Stimulated activated naive B cell treated with anti-CD40 and anti-IgM and Interleukin-4, amounts not matched to agents 10 μg/mL and 1 μg/mL and 100 μg/mL, for 72 hours (primary cell): ENCODE measurements around the gene LAMA2.

Experiments used
- ATAC-seq, 2 donors: fragments of 150-1000 bp; cut with Tn5 transposase; replicated peaks; 2 replicates each; pipeline ENCODE4 v1.10.0; 2021; ENCODE audit warnings: moderate library complexity in 1 of 2
- DNase-seq: peaks from one replicate; pipeline ENCODE4 v3.0.0; 2021
- H3K27ac Mint-ChIP-seq: one replicate; pipeline ENCODE4 v1.8.0; 2022; ENCODE audit warnings: mild to moderate bottlenecking, mixed read lengths
- H3K27me3 Mint-ChIP-seq, 2 donors: one replicate each; pipeline ENCODE4 v1.8.0; 2022; ENCODE audit warnings: mixed read lengths in 2 of 2
- H3K36me3 Mint-ChIP-seq, 2 donors: one replicate each; pipeline ENCODE4 v1.8.0; 2022; ENCODE audit warnings: mixed read lengths in 2 of 2, mild to moderate bottlenecking in 1 of 2
- H3K4me1 Mint-ChIP-seq, 2 donors: one replicate each; pipeline ENCODE4 v1.8.0; 2022; ENCODE audit warnings: mixed read lengths in 2 of 2, mild to moderate bottlenecking in 1 of 2
- H3K4me3 Mint-ChIP-seq, 2 donors: one replicate each; pipeline ENCODE4 v1.8.0; 2022; ENCODE audit warnings: mild to moderate bottlenecking in 2 of 2, mixed read lengths in 2 of 2, moderate library complexity in 1 of 2
- H3K9me3 Mint-ChIP-seq, 2 donors: one replicate each; pipeline ENCODE4 v1.8.0; 2022; ENCODE audit warnings: mixed read lengths in 2 of 2, mild to moderate bottlenecking in 1 of 2

The LAMA2 gene

GRCh38 chr6:129385117-129385516, 502.2 kb downstream of the LAMA2 start:
- peaks cover 10 to 11% of the 10 kb centered on the region in 2 donors for H3K27me3 Mint-ChIP-seq
- no peaks in the 10 kb centered on the region for H3K36me3 Mint-ChIP-seq
- DNase-seq, result no peak
- H3K4me1 Mint-ChIP-seq, result no peaks in the 10 kb centered on the region
- ATAC-seq, result no peak
- peaks cover 2 to 3% of the 10 kb centered on the region in 2 donors for H3K9me3 Mint-ChIP-seq
- H3K27ac Mint-ChIP-seq, result no peak overlapping the region
- H3K4me3 Mint-ChIP-seq, result no peak overlapping the region

DNA sequence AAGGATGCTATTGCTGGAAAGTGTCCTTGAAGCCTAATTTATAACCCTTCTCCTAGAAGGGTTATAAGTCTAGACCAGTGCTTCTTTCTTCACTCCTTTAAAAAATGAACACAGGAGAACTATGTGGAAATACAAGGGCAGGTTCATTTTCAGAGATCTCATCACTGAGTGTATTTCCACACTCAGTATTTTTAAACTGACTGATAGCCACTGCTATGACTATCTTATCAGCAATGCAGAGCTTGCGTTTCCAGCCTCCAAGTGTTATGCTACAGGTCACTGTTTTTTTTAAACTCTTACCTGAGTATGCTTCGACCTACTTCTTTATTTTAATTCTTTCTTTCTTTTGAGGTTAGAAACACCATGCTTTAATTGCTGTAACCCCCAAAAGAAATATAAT, 508.0 kb downstream of the LAMA2 start:
- Mint-ChIP-seq H3K27me3 (peaks cover 0 to 5% of the 10 kb centered on the region in 2 donors), H3K27ac (no peak overlapping the region), H3K4me1 (peaks cover 7 to 13% of the 10 kb centered on the region in 2 donors), H3K36me3 (no peaks in the 10 kb centered on the region), H3K4me3 (no peak overlapping the region), H3K9me3 (peaks cover 2 to 3% of the 10 kb centered on the region in 2 donors)
- no peak for DNase-seq
- no peak for ATAC-seq

DNA sequence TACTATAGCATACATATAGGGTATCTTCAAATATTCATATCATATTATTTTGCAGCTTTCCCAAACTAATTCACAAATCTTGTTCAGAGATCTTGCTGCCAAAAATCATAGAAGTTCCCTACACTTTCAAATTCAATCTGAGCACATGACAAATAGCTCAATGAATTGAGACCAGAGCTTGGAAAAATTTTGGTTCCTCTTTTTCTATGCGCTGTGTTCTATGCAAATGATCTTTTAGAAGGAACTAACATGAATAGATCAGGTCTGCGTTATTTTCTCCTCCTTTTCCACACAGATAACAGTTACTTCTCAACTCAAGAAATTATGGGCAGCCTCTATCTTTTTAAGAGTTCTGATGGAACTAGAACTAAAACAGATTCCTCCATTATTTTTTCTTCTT, 510.7 kb downstream of the LAMA2 start:
- DNase-seq (no peak), ATAC-seq (peak; percentile 76 to 91)
- H3K36me3 Mint-ChIP-seq, result no peaks in the 10 kb centered on the region
- no peak overlapping the region for H3K4me3 Mint-ChIP-seq
- H3K27me3 Mint-ChIP-seq, result no peaks in the 10 kb centered on the region
- H3K9me3 Mint-ChIP-seq, result no peaks in the 10 kb centered on the region
- H3K27ac Mint-ChIP-seq, result no peak overlapping the region
- H3K4me1 Mint-ChIP-seq, result peaks cover 7 to 13% of the 10 kb centered on the region in 2 donors

DNA sequence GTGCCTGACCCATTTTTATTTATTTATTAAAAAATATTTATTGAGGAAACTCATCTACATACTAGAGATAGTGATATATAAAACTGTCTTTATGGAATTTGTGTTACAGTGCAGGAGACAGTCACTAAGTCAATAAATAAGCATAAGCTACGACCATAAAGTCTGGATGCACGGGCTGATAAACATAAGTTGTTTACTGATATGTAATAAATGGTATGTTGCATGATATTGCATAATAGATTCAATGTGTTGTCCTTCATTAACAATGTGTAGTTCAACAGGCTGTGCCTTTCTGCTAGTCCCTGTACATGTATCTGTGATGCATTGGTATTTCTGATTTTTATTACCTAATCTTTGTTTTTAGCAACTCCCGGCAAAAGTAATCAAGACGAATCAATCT, 515.8 kb downstream of the LAMA2 start:
- no peak for DNase-seq
- Mint-ChIP-seq H3K27ac (no peak overlapping the region), H3K4me1 (peaks cover 3 to 5% of the 10 kb centered on the region in 2 donors), H3K4me3 (no peak overlapping the region), H3K27me3 (no peaks in the 10 kb centered on the region), H3K9me3 (no peaks in the 10 kb centered on the region), H3K36me3 (no peaks in the 10 kb centered on the region)
- no peak for ATAC-seq

DNA sequence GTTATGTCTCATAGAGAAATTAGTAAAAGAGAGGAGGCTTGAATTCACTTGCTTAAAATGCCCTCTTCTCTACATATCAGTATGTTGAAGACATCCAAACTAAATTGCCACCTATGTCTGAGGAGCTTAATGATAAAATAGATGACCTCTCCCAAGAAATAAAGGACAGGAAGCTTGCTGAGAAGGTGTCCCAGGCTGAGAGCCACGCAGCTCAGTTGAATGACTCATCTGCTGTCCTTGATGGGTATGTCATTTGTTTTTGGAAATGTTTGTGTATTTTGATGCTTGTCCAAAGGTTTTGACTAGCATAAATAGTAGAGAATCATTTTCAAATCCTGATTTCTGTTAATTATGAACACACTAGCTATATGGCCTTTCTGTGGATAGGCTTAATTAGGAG, 519.3 kb downstream of the LAMA2 start:
- no peak overlapping the region for H3K4me3 Mint-ChIP-seq
- no peaks in the 10 kb centered on the region for H3K4me1 Mint-ChIP-seq
- H3K27ac Mint-ChIP-seq, result no peak overlapping the region
- no peaks in the 10 kb centered on the region for H3K9me3 Mint-ChIP-seq
- no peak for ATAC-seq
- no peaks in the 10 kb centered on the region for H3K36me3 Mint-ChIP-seq
- no peak for DNase-seq
- no peaks in the 10 kb centered on the region for H3K27me3 Mint-ChIP-seq

- H3K27ac Mint-ChIP-seq, result no peak overlapping the region
Observed at GRCh38 chr6:129411092-129411491, 528.2 kb downstream of the LAMA2 start.

GRCh38 chr6:129416337-129416990, 533.5 kb downstream of the LAMA2 start:
- no peaks in the 10 kb centered on the region for H3K36me3 Mint-ChIP-seq
- DNase-seq, result no peak
- H3K4me1 Mint-ChIP-seq, result no peaks in the 10 kb centered on the region
- no peaks in the 10 kb centered on the region for H3K9me3 Mint-ChIP-seq
- H3K4me3 Mint-ChIP-seq, result no peak overlapping the region
- H3K27ac Mint-ChIP-seq, result no peak overlapping the region
- no peak for ATAC-seq
- peaks cover 0 to 3% of the 10 kb centered on the region in 2 donors for H3K27me3 Mint-ChIP-seq

More at GRCh38 chr6:129411092-129411491, 528.2 kb downstream of the LAMA2 start:
- DNase-seq (no peak), ATAC-seq (no peak)
- Mint-ChIP-seq H3K4me1 (no peaks in the 10 kb centered on the region), H3K36me3 (no peaks in the 10 kb centered on the region), H3K27me3 (peaks cover 0 to 11% of the 10 kb centered on the region in 2 donors), H3K4me3 (no peak overlapping the region), H3K9me3 (no peaks in the 10 kb centered on the region)

DNA sequence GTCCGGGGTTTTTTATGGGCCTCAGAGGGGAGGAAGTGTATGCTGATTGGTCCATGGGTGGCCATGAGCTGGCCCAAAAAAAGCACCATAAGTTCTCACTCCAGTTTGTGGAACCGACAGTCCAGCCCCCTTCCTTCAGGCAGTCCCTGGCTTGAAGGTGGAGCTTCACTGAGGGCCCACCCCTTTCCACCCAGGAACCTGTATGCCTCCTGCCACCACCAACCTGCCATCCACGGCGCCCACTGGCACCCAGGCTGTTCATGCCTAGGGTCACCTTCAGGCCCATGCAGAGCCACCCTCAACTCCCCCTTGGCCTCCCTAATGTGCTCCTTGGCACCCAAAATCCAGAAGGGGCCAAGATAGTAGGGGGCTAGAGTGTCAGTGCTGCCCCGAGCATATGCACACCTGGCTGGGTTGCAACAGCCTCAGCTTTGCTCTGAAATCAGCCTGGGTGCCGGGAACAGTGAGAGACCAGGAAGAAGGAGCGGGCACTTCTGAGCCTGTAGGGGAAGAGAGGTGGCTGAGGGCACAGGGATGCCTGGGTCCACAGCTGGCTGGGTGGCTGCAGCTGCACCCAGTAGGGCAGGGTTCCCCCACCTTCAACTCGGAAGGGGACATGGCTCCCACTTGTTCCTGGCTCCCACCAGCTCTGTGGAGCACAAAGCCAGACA, 534.6 kb downstream of the LAMA2 start:
- H3K27ac Mint-ChIP-seq, result no peak overlapping the region
- H3K27me3 Mint-ChIP-seq, result peaks cover 0 to 3% of the 10 kb centered on the region in 2 donors
- no peaks in the 10 kb centered on the region for H3K36me3 Mint-ChIP-seq
- no peaks in the 10 kb centered on the region for H3K4me1 Mint-ChIP-seq
- H3K9me3 Mint-ChIP-seq, result no peaks in the 10 kb centered on the region
- ATAC-seq (no peak), DNase-seq (no peak)
- no peak overlapping the region for H3K4me3 Mint-ChIP-seq

DNA sequence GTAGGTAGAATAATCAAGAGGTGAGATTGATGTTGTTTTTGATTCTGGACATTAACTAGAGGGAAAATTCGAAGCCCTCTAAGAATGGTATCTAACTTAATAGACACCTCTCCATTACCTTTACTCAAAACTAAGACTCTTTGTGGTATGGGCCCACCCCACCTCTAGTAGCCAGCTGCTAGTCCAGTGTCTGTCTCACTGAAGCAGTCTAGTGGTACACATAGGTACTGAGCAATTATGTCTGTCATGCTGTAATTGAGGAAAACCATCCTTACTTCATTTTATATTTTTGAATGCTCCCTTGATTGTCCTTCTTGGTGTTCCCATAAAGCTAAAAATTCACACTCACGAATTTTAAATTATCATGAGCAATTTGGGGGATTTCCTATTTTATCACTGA, 536.4 kb downstream of the LAMA2 start:
- Mint-ChIP-seq H3K36me3 (no peaks in the 10 kb centered on the region), H3K9me3 (no peaks in the 10 kb centered on the region), H3K4me1 (no peaks in the 10 kb centered on the region), H3K27ac (no peak overlapping the region), H3K27me3 (peaks cover 0 to 3% of the 10 kb centered on the region in 2 donors), H3K4me3 (no peak overlapping the region)
- ATAC-seq (no peak), DNase-seq (no peak)

DNA sequence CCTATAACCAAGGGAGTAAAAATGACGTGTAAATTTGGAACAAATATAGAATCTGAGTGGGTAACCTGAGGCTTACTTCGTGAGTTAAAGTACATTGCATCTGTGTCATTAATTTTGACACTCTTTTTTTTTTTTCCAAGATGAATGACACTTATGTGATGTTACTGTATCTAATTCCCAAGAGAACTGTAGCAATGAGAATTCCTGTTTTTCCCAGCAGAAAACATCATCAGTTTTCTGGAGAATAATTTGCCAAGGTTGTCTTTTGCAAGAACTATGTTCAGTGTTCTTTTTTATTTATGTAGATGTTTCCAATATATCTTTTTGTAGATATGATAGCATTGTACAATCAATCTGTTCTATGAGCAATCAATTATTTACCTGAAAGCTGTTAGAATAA, 543.4 kb downstream of the LAMA2 start:
- peaks cover 5 to 10% of the 10 kb centered on the region in 2 donors for H3K27me3 Mint-ChIP-seq
- ATAC-seq, result no peak
- no peaks in the 10 kb centered on the region for H3K36me3 Mint-ChIP-seq
- no peaks in the 10 kb centered on the region for H3K9me3 Mint-ChIP-seq
- H3K4me3 Mint-ChIP-seq, result no peak overlapping the region
- no peak for DNase-seq
- H3K4me1 Mint-ChIP-seq, result no peaks in the 10 kb centered on the region
- no peak overlapping the region for H3K27ac Mint-ChIP-seq

DNA sequence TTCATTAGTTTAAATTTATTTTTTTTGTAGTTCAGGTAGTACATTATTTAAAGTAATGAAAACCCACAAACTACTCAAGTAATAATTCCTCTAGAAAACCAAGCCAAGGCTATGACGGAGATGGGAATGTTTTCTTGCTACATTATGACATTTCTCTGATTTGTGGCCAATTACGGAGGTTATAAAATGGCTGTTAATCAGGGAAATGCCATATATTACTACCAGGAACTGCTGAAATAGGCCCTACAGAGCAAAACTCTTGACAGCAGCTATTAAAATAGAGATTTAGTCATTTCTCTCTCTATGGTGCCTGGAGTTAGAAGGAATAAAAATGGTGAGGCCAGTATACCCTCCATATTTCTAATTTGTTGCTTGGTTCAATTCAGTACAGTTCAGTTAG, 547.0 kb downstream of the LAMA2 start:
- Mint-ChIP-seq H3K4me3 (no peak overlapping the region), H3K27ac (no peak overlapping the region)

DNA sequence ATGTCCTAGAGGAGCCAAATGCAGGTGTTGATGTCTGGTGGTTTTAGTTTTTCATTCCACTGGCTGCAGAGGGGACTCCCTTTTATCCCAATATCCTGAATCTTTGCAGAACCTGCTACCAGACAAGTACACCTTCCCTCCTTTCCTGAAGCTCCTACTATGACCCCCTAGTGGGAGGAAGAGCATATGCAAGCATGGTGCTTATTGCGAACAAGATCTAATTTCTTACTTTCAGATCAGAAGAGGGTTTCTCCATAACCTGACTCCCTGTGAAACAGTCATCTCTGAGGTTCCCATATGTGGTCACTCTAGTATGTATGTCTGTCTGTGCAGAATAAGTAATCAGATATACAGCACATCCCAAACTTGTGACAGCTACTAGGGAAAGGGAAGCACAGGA, 549.8 kb downstream of the LAMA2 start:
- ATAC-seq (no peak), DNase-seq (no peak)
- H3K36me3 Mint-ChIP-seq, result no peaks in the 10 kb centered on the region
- H3K4me1 Mint-ChIP-seq, result no peaks in the 10 kb centered on the region
- peaks cover 10 to 19% of the 10 kb centered on the region in 2 donors for H3K27me3 Mint-ChIP-seq
- no peaks in the 10 kb centered on the region for H3K9me3 Mint-ChIP-seq
- H3K27ac Mint-ChIP-seq, result no peak overlapping the region
- no peak overlapping the region for H3K4me3 Mint-ChIP-seq

More for the DNA sequence above, 547.0 kb downstream of the LAMA2 start:
- Mint-ChIP-seq H3K4me1 (no peaks in the 10 kb centered on the region), H3K9me3 (no peaks in the 10 kb centered on the region), H3K36me3 (no peaks in the 10 kb centered on the region), H3K27me3 (peaks cover 10% of the 10 kb centered on the region in 2 donors)
- ATAC-seq (no peak), DNase-seq (no peak)

DNA sequence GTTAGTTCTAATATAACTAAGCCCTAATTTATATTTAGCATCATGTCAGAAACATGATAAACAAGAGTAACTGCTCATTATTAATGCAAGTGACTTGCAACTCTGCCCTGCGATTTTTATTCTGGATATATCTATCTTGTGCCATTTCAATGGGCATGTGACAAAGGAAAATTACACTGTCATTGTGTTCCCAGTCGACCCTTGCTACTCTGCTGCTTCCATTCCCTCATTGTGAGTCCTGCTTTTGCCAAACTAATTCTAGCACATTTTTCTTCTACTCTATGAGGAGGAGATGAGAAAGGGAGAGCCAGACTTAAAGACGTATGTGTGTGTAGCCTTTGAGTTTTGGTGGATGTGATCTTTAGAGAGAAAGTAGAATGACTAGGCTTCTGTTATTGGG, 551.2 kb downstream of the LAMA2 start:
- no peak for ATAC-seq
- no peak overlapping the region for H3K27ac Mint-ChIP-seq
- H3K36me3 Mint-ChIP-seq, result no peaks in the 10 kb centered on the region
- H3K27me3 Mint-ChIP-seq, result peaks cover 10 to 14% of the 10 kb centered on the region in 2 donors
- DNase-seq, result no peak
- H3K4me3 Mint-ChIP-seq, result no peak overlapping the region
- H3K9me3 Mint-ChIP-seq, result no peaks in the 10 kb centered on the region
- no peaks in the 10 kb centered on the region for H3K4me1 Mint-ChIP-seq

DNA sequence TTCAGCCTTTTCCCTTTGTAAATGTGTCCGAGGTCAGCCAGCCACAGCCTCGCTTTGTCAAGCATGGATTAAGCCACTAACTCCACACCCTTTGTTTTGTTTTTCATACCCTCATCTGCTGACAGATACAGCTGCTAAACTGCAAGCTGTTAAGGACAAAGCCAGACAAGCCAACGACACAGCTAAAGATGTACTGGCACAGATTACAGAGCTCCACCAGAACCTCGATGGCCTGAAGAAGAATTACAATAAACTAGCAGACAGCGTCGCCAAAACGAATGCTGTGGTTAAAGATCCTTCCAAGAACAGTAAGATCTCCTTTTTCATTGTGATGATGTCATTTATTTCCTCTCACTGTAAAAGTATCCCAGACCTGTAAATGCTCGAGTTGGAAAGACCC, 557.8 kb downstream of the LAMA2 start:
- DNase-seq (no peak), ATAC-seq (no peak)
- H3K27me3 Mint-ChIP-seq, result peaks cover 5 to 7% of the 10 kb centered on the region in 2 donors
- H3K9me3 Mint-ChIP-seq, result no peaks in the 10 kb centered on the region
- H3K36me3 Mint-ChIP-seq, result no peaks in the 10 kb centered on the region
- no peak overlapping the region for H3K4me3 Mint-ChIP-seq
- H3K4me1 Mint-ChIP-seq, result peaks cover 3 to 10% of the 10 kb centered on the region in 2 donors
- H3K27ac Mint-ChIP-seq, result no peak overlapping the region

DNA sequence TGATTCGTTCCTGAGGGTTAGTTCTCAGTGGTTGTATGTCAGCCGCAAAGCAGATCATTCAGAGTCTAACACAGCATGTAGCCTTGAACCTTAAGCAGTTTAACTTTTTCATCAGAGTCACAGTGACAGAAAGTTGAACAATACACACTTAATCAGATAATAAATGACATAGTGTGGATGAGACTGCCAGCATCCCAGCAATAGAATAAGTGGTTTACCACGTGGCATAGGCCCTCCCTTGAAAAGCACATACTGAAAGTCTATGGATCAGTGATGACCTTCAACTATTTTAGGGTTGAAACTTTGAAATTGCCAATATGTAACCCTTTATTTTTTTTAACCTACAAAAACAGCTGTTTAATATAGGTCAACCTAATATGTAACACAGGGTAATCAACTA, 561.7 kb downstream of the LAMA2 start:
- Mint-ChIP-seq H3K4me3 (peak overlapping the region in 1 of 2 donors; percentile 30), H3K36me3 (no peaks in the 10 kb centered on the region)

More for the DNA sequence above, 561.7 kb downstream of the LAMA2 start:
- Mint-ChIP-seq H3K4me1 (peaks cover 4 to 11% of the 10 kb centered on the region in 2 donors), H3K27me3 (peaks cover 0 to 5% of the 10 kb centered on the region in 2 donors), H3K9me3 (no peaks in the 10 kb centered on the region), H3K27ac (no peak overlapping the region)
- DNase-seq, result no peak
- peak in 1 of 2 donors; percentile 10 for ATAC-seq
